Inflammatory macrophage treated with lipopolysaccharide for 1 hour (primary cell): ENCODE measurements around the gene ARHGAP22.
A peak's percentile ranks its signal among the peaks of the same experiment; 100 is the strongest.

Experiments used
- DNase-seq, 2 donors: peaks; one replicate each; pipeline ENCODE4 v3.0.0-alpha.2; 2020 to 2022

ARHGAP22 gene

DNA sequence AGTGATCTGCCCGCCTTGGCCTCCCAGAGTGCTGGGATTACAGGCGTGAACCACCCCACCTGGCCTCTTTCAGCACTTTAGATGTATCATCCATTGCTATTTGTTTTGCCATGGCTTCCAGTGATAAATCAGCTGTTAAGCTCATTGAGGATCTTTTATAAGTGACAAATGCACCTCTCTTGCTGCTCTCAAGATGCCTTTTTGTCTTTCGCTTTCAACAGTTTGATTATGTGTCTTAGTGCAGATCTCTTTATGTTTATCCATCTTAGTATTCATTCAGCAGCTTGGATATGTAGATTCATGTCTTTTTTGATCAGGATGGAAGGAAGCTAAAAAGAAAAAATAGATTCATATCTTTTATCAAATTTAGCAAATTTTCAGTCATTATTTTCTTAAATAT, 192.8 kb downstream of the ARHGAP22 start:
- DNase-seq: no peak

DNA sequence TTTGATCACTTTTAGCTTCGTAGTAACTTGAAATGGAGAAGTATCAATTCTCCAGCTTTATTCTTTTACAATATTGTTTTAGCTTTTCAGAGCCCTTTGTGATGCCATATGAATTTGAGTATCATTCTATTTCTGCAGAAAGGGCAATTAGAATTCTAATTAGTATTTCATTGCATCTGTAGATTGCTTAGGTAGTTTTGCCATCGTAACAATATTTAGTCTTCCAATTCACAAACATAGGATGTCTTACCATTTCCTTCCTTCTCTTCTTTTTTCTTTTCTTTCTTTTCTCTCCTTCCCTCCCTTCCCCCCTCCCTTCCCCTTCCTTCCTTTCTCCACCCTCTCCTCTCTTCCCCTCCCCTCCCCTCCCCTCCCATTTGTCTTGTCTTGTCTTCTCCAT, 193.4 kb downstream of the ARHGAP22 start:
- no peak for DNase-seq

DNA sequence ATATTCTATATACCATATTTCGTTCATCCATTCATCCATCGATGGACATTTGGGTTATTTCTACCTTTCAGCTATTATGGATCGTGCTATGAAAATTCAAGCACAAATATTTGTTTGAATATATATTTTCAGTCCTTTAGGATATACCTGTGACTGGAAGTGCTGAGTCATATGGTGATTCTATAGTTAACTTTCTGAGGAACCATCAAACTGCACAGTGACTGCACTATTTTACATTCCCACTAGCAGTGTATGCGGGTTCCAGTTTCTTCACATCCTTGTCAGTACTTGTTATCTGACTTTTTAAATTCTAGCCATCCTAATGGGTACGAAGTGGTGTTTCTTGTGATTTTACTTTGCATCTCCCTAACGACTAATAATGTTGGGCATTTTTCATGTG, 194.4 kb downstream of the ARHGAP22 start:
- no peak for DNase-seq

DNA sequence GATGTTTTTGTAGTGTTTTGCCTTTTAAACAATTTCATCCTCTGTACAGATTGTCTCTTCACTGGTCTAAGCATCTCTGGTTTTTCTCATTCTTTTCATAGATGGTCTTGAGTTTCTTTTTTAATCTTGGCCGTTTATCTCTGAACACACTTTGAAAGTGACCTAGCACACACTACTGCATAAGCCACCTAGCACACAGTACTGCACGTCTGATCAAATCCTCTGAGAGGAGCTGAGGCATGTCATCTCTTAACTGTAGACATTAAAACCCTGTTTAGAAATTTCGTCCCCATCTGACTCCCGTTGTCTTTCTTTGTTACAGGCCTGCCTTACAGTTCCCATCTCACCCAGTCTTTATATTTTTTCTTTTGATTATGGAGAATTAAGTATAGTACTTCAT, 198.2 kb downstream of the ARHGAP22 start:
- DNase-seq: no peak

DNA sequence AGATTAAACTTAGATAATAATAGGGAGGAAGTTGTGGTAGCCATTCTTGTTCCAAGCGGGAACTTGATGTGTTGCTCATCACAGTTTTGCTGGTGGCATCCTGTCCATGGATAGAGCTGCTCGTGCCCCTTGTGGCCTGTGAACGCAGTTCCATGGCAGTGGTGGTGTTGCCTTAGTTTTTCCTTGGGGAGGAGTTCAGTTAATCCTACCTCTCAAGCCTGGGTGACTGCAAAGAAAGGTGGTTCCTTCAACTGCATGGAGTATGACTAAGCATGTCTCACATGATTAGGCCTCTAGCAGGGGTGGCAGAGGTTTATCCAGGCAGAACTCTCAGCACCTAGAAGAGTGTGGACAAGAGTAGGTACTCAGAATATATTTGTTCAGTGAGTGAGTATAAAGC, 198.7 kb downstream of the ARHGAP22 start:
- no peak for DNase-seq

DNA sequence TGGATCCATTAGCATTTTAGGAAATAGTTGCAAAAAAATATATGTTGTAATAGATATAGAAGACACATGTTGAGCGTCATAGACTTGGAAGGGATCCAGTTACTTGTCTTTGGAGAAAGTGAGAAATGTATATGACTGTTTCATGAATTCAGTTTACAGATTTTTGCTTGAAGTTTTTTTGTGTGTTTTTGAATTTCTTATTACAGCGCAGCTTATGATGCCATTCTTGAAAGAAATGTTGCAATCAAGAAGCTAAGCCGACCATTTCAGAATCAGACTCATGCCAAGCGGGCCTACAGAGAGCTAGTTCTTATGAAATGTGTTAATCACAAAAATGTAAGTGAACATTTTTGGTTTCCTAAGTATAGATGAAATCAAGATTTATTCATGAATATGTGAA, 200.2 kb downstream of the ARHGAP22 start:
- DNase-seq: peak; percentile 74 to 75

DNA sequence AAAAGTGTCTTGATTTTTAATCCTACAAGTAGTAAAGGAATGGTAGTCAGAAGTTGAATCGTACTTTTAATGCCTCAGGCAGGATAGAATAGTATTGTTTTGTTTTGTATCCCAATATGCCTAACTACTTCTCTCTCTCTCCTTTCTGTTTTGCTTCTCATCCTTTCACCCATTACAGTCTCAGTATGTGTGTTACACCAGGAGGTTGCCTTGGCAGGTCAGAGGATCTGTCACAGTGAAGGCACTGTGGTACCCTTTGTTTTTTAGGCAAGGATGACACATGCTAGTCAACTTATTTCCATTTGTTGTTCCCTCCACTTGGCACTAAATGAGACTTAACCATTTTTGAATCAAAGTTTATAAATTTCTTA, 204.0 kb downstream of the ARHGAP22 start:
- no peak for DNase-seq

DNA sequence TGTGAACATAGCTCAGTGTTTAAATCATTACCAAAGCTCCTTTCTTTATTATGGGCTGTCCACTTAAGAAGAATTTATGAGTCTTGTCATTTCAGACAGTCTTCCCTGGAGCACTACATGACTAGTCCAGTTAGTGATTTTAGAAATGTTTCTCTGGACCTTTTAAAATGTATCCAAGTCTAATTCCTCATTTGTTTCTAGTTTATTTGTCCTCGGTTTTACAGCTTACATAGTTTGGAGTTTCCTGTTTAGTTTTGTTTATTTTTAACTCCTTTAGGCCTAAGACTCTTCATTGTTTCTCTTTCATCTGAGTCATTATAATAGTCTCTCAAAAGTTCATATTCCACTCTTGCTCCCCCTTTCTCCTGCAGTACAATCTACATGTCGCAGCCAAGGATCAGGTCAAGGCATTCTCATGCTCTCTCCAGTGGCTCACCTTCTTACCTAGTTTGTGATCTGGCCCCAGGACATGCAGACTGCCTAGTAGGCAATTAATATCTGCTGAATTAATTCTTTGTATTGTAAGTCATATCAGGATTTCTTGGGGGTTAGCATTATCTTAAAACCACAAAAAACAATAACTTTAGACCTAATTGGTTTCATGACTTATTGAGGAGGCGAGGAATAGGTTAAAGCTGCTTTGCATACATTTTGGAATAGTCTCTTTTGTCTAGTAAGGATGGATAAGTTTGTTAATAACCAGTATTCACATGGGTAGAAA, 204.6 kb downstream of the ARHGAP22 start:
- DNase-seq: no peak

DNA sequence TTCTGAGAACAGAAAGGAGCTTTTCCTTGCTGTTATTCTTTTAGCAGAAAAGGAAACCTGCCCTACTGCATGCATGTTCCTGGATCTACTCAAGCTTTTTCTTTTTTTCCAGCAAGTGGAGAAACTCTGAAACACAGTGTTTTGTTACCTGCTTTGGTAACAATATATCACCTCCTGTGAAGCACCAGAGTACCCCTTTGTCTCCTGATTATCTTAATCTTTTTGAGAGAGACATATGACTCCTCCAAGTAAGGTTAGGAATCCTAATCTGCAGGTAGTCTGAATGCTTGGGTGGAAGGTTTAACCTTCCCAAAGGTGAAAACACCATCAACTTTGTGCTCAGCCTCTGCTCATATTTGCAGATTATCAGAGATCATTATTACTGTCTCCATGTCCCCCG, 205.3 kb downstream of the ARHGAP22 start:
- no peak for DNase-seq

DNA sequence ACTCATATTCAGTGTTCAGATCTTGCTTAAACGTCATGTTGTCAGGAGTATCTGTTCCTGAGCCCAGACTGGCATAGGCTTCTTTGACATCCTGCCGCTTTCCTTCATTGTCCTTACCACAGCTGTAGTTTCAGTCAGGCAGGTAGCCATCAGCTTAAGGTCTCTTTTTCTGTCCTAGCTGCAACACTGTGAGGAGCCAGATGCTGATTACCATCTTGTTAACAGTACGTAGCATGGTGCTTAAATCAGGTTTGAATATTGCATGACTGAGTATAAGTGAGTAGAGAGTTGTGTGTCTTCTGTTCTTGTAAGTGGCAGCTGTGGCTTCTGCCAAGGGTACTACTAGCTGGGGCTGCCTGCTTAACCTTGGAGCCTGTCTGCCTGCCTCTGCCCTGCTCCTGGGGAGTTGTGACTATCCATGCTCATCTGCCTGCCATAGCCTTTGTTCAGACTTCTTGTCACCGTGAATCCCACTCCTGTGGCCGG, 205.8 kb downstream of the ARHGAP22 start:
- DNase-seq: no peak

DNA sequence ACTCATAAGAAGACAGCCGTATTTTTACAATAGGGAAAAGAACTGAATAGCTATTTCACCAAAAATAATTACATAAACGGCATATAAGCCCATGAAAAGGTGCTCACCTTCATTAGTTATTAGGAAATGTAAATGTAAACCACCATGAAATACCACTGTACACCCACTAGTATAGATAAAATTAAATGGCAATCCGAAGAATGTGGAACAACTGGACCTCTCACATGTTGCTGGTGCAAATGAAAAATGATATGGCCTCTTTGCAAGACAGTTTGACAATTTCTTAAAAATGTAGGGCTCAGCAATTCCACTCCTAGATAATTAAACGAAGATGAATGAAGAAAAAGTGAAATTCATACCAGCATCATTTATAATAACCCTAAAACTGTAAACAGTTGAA, 206.6 kb downstream of the ARHGAP22 start:
- DNase-seq: no peak
